Measurements from ENCODE around the gene MEIS2.

MEIS2 gene

GRCh38 chr15:37094333-37094914, 5.9 kb downstream of the MEIS2 start:
- no peak for DNase-seq (ENCODE audit: extremely low spot score)
- ChIA-PET CTCF (interaction anchor here (0.8 kb wide), 1 partner anchor 10 kb away, joined by 3 read pairs; no protein-coding TSS in a partner anchor), POLR2A (interaction anchor here (1.1 kb wide), 1 partner anchor 14 kb away, joined by 3 read pairs; no protein-coding TSS in a partner anchor)
- no peak for TF ChIP-seq TARDBP (IDR thresholded peaks at IDR 0.05)

GRCh38 chr15:37093480-37094332, 6.6 kb downstream of the MEIS2 start:
- TF ChIP-seq FOXM1 (IDR thresholded peaks at IDR 0.05; ENCODE audit: borderline replicate concordance) (no peak), BHLHE40 (IDR thresholded peaks at IDR 0.05; ENCODE audit: borderline replicate concordance) (no peak)
- ChIA-PET CTCF (interaction anchor here (0.8 kb wide), 1 partner anchor 11 kb away, joined by 3 read pairs; no protein-coding TSS in a partner anchor), POLR2A (interaction anchor here (1.1 kb wide), 1 partner anchor 14 kb away, joined by 3 read pairs; no protein-coding TSS in a partner anchor)
- DNase-seq (ENCODE audit: extremely low spot score): no peak

- DNase-seq (ENCODE audit: extremely low spot score): no peak
- TF ChIP-seq NFRKB (IDR thresholded peaks at IDR 0.05) (no peak), HDGF (IDR thresholded peaks at IDR 0.05; ENCODE audit: borderline replicate concordance) (no peak), PKNOX1 (IDR thresholded peaks at IDR 0.05) (no peak), SUZ12 (IDR thresholded peaks at IDR 0.05) (no peak), ZNF384 (IDR thresholded peaks at IDR 0.05) (no peak), FOXK2 (IDR thresholded peaks at IDR 0.05) (no peak), L3MBTL2 (conservative IDR thresholded peaks at IDR 0.05) (no peak), ARNT (IDR thresholded peaks at IDR 0.05) (no peak), ELF4 (IDR thresholded peaks at IDR 0.05) (no peak), SP1 (IDR thresholded peaks at IDR 0.05) (no peak), FOXM1 (IDR thresholded peaks at IDR 0.05; ENCODE audit: borderline replicate concordance) (no peak), LEF1 (IDR thresholded peaks at IDR 0.05; ENCODE audit: borderline replicate concordance) (no peak), BHLHE40 (IDR thresholded peaks at IDR 0.05; ENCODE audit: borderline replicate concordance) (no peak), FOXA1 (IDR thresholded peaks at IDR 0.05) (no peak), TARDBP (IDR thresholded peaks at IDR 0.05) (no peak), CTBP1 (IDR thresholded peaks at IDR 0.05; ENCODE audit: borderline replicate concordance) (no peak)
- ChIA-PET POLR2A (no interaction called here), CTCF (no interaction called here)
Observed at GRCh38 chr15:37090543-37091175, 9.7 kb downstream of the MEIS2 start.

- DNase-seq (ENCODE audit: extremely low spot score): no peak
- TF ChIP-seq TARDBP (IDR thresholded peaks at IDR 0.05) (no peak), ZNF384 (IDR thresholded peaks at IDR 0.05) (no peak), ARNT (IDR thresholded peaks at IDR 0.05) (no peak), NFRKB (IDR thresholded peaks at IDR 0.05) (no peak), BHLHE40 (IDR thresholded peaks at IDR 0.05; ENCODE audit: borderline replicate concordance) (no peak), SUZ12 (IDR thresholded peaks at IDR 0.05) (no peak), LEF1 (IDR thresholded peaks at IDR 0.05; ENCODE audit: borderline replicate concordance) (no peak), FOXA1 (IDR thresholded peaks at IDR 0.05) (no peak)
- POLR2A ChIA-PET: no interaction called here
- CTCF ChIA-PET: no interaction called here
Observed at GRCh38 chr15:37088436-37088835, 11.9 kb downstream of the MEIS2 start.

- POLR2A ChIA-PET: no interaction called here
Observed at GRCh38 chr15:37087131-37087588, 13.2 kb downstream of the MEIS2 start.

More at GRCh38 chr15:37087131-37087588, 13.2 kb downstream of the MEIS2 start:
- CTCF ChIA-PET: no interaction called here
- TF ChIP-seq NFRKB (IDR thresholded peaks at IDR 0.05) (no peak), L3MBTL2 (conservative IDR thresholded peaks at IDR 0.05) (no peak), HDGF (IDR thresholded peaks at IDR 0.05; ENCODE audit: borderline replicate concordance) (no peak), LEF1 (IDR thresholded peaks at IDR 0.05; ENCODE audit: borderline replicate concordance) (no peak), PKNOX1 (IDR thresholded peaks at IDR 0.05) (no peak), FOXA1 (IDR thresholded peaks at IDR 0.05) (no peak), ZNF384 (IDR thresholded peaks at IDR 0.05) (no peak), BHLHE40 (IDR thresholded peaks at IDR 0.05; ENCODE audit: borderline replicate concordance) (no peak), FOXM1 (IDR thresholded peaks at IDR 0.05; ENCODE audit: borderline replicate concordance) (no peak), FOXK2 (IDR thresholded peaks at IDR 0.05) (no peak), ELF4 (IDR thresholded peaks at IDR 0.05) (no peak), ARNT (IDR thresholded peaks at IDR 0.05) (no peak), SUZ12 (IDR thresholded peaks at IDR 0.05) (no peak), TARDBP (IDR thresholded peaks at IDR 0.05) (no peak), SP1 (IDR thresholded peaks at IDR 0.05) (no peak), CTBP1 (IDR thresholded peaks at IDR 0.05; ENCODE audit: borderline replicate concordance) (no peak)
- no peak for DNase-seq (ENCODE audit: extremely low spot score)

Measured in HEK293T (cell line).